SJSA1 (cell line): Measurements from ENCODE around the gene PECR. TPM values are rescaled to one million over a fixed set of nuclear protein-coding genes. Genes with fewer than 3 reads are reported as not detected.

Source experiments
- DNase-seq, 2 experiments: peaks; one replicate each; pipeline ENCODE4 v3.0.0-alpha.2; 2015 to 2020; ENCODE audit warnings: low spot score in 2 of 2, low read depth in 1 of 2
- H3K27ac ChIP-seq: fragments of 250-450 bp; sonication (Bioruptor Pico); 2 replicates; pipeline ENCODE4 v1.5.1; 2020; ENCODE audit warnings: mild to moderate bottlenecking, moderate library complexity
- H3K27me3 ChIP-seq: fragments of 250-450 bp; sonication (Bioruptor Pico); replicated peaks from 2 replicates; pipeline ENCODE4 v1.5.1; 2020; ENCODE audit warnings: mild to moderate bottlenecking, moderate library complexity
- H3K36me3 ChIP-seq: fragments of 250-450 bp; sonication (Bioruptor Pico); 2 replicates; pipeline ENCODE4 v1.5.1; 2020; ENCODE audit warnings: mild to moderate bottlenecking
- H3K4me1 ChIP-seq: fragments of 250-450 bp; sonication (Bioruptor Pico); replicated peaks from 2 replicates; pipeline ENCODE4 v1.6.1; 2021; ENCODE audit warnings: mild to moderate bottlenecking
- H3K4me3 ChIP-seq: fragments of 250-450 bp; sonication (Bioruptor Pico); 2 replicates; pipeline ENCODE4 v1.5.1; 2020; ENCODE audit warnings: mild to moderate bottlenecking
- H3K9me3 ChIP-seq: fragments of 250-450 bp; sonication (Bioruptor Pico); replicated peaks from 2 replicates; pipeline ENCODE4 v1.5.1; 2020; ENCODE audit warnings: mild to moderate bottlenecking
- total RNA-seq: library from RNA; depleted of rRNA; stranded (reverse); fragments of >200 nt; shearing (Covaris generic); gene quantifications from 2 replicates; pipeline ENCODE4 v1.2.3, GENCODE V29; 2014

Gene PECR
- total RNA-seq, 1 experiment from 2014 or later = 7.8 TPM

DNA sequence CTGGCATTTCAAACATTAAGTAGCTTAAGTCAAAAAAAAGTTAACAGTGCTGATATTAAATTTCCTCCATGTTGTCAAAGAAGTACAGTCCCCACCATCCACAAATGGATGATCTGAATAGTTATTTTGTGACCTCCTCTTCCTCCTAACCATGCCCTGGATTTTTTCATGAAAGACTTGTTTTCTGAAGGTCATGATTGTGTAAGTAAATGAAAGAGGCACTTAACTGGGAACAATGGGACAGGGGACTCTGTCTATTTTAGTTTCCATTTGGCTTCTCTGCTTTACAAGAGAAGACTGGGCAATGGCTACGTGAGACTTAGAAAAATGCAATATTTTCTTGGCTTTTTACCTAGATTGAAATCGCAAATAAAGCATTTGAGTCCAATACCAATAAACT lies 32.2 kb downstream of the PECR start:
- no peaks in the 10 kb centered on the region for H3K36me3 ChIP-seq
- H3K27ac ChIP-seq = no peak overlapping the region
- H3K27me3 ChIP-seq = no peaks in the 10 kb centered on the region
- no peak overlapping the region for H3K4me3 ChIP-seq
- no peaks in the 10 kb centered on the region for H3K9me3 ChIP-seq
- no peaks in the 10 kb centered on the region for H3K4me1 ChIP-seq
- no peak for DNase-seq

DNA sequence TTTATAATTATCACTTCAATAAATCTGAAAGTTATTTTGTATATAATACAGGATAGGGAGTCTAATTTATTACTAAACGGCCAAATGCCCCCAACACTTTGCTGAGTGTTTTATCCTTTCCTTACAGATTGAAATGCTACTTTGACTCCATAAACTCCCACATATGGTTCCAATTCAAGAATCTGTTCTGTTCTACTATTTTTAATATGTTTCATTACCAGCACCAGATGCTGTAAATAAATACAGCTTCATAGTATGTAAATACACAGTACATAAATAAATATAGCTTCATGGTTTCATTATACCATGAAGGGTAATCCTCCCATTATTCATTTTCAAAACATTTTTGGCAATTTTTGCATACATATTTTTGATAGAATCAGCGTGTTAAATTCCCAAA lies 34.2 kb downstream of the PECR start:
- no peak overlapping the region for H3K27ac ChIP-seq
- H3K36me3 ChIP-seq = no peaks in the 10 kb centered on the region
- no peak for DNase-seq
- H3K4me3 ChIP-seq = no peak overlapping the region
- no peaks in the 10 kb centered on the region for H3K9me3 ChIP-seq
- H3K27me3 ChIP-seq = no peaks in the 10 kb centered on the region
- no peaks in the 10 kb centered on the region for H3K4me1 ChIP-seq

DNA sequence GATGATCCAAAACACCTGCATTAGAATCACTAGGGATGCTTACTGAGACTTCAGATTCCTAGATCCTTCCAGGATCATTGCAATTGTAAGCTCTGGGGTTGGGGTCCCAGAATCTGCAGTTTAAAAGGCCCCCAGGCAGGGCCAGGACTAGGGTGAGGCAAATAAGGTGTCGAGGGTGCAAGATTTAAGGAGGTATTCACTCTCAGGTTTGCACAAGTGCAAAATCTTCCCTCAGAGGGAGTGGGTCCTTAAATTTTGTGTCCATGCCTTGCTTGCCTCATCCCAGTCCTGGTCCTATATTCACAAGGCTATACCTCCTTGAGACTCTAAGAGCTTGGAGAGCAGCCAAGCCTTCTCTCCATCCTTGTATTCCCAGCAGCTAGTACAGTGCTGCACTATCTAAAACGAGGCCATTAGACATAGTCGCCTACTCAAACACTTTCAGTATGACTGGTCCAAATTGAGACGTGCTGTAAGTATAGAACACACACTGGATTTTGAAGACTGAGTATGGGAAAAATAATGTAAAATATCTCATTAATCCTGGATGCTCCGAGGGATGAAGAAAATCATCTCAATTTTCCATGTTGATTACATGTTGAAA lies 36.6 kb downstream of the PECR start:
- H3K36me3 ChIP-seq = no peaks in the 10 kb centered on the region
- no peaks in the 10 kb centered on the region for H3K4me1 ChIP-seq
- no peaks in the 10 kb centered on the region for H3K9me3 ChIP-seq
- no peaks in the 10 kb centered on the region for H3K27me3 ChIP-seq
- no peak for DNase-seq
- no peak overlapping the region for H3K27ac ChIP-seq
- no peak overlapping the region for H3K4me3 ChIP-seq

DNA sequence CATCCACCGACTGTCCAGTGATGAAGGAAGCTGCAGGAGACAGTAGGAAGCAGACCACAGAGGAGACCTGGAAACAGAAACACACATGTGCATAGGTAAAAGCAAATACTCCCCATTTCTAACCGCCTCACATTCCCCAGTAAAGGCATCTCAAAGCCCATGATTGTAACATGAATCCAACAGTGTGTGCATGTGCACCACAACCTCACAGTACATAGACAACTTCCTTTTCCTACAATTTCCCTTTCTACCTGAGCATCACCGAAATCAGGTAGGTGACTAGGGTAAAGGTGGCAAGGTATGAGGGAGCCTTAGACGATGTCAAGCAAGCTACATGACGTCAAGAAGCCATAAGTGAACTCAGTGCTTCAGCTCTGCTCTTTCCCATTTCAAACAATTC lies 37.7 kb downstream of the PECR start:
- Histone ChIP-seq H3K9me3 (no peaks in the 10 kb centered on the region), H3K4me1 (no peaks in the 10 kb centered on the region), H3K27ac (no peak overlapping the region), H3K27me3 (no peaks in the 10 kb centered on the region), H3K4me3 (no peak overlapping the region), H3K36me3 (no peaks in the 10 kb centered on the region)
- no peak for DNase-seq

DNA sequence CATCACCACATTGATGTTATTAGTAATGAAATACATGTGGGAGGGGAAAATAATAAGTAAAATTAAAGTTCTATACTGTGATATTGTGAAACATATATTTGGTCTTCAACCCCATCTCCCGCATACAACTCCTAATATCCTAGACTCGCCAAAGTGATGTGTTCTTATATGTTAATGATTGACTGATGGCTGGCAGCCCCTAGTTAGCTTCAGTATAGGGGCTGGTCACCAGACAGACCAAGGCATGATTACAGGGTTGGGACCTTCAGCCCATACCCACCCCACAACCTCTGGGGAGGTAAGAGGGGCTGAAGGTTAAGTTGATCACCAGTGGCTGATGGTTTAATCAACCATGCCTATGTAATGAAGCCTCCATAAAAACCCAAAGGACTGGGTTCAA lies 40.2 kb downstream of the PECR start:
- Histone ChIP-seq H3K9me3 (no peaks in the 10 kb centered on the region), H3K4me1 (no peaks in the 10 kb centered on the region)

DNA sequence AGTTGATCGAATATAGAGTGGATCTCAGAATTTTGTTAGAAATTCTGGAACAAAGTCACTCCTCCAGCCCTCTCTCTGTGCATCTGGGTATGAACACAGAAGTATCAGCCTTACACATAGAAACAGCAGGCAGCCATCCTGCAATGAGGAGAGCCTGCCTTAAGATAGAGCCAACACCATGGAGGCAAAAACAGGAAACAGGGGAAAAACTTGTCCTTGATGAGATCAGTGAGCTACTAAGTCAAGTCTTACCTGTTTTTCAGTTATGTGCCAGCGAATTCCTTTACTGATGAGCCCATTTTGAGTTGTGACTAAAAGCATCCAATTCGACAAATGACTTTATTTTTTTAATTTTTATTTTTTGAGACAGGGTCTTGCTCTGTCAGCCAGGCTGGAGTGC lies 41.7 kb downstream of the PECR start:
- Histone ChIP-seq H3K36me3 (no peaks in the 10 kb centered on the region), H3K4me3 (no peak overlapping the region), H3K9me3 (no peaks in the 10 kb centered on the region), H3K27ac (no peak overlapping the region), H3K4me1 (no peaks in the 10 kb centered on the region), H3K27me3 (no peaks in the 10 kb centered on the region)
- no peak for DNase-seq

More for the DNA sequence above, 40.2 kb downstream of the PECR start:
- no peak for DNase-seq
- no peak overlapping the region for H3K4me3 ChIP-seq
- H3K27ac ChIP-seq = no peak overlapping the region
- H3K27me3 ChIP-seq = no peaks in the 10 kb centered on the region
- H3K36me3 ChIP-seq = no peaks in the 10 kb centered on the region

DNA sequence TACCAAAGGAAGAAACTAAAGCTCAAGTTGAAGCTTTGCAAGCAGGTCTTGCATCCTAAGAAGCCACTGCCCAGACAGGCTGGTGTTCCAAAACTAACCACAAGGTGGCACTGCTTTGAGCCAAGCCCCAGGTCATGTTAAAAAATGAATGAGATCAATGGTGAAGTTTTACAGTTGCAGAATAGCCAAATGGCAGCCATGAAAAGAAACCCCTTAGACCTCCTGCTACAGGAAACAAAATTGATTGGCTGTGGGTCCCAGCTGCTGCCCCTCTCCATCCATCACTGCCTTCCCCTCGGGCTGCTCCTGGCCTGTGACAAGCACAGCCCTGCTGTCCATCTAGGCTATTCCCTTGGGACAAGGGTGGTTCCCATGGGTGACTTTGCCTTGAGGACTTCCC lies 47.5 kb downstream of the PECR start:
- no peaks in the 10 kb centered on the region for H3K27me3 ChIP-seq
- no peaks in the 10 kb centered on the region for H3K9me3 ChIP-seq
- no peak overlapping the region for H3K4me3 ChIP-seq
- H3K4me1 ChIP-seq = peaks cover 11% of the 10 kb centered on the region
- peak; percentile 37 to 59 for DNase-seq
- no peaks in the 10 kb centered on the region for H3K36me3 ChIP-seq
- H3K27ac ChIP-seq = no peak overlapping the region

DNA sequence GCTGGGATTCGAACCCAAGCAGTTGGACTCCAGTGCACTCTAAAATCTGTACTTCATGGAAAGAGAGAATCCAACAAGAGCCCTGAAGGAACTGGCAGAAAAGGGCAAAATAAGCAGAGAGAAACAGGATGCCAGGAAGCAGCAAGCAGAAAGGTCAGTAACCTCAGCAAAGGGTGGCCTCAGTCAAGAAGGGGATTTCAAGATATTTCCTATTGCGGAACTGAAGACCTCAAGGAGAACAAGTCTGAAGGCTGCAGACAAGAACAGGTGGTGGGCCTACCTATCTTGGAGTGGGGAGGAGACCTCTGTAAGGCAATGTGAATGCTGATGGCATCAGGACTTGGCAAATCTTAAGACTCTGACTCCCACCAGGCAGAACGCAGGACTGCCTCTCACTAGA lies 48.2 kb downstream of the PECR start:
- Histone ChIP-seq H3K4me1 (peaks cover 11% of the 10 kb centered on the region), H3K4me3 (no peak overlapping the region), H3K27me3 (no peaks in the 10 kb centered on the region), H3K9me3 (no peaks in the 10 kb centered on the region), H3K27ac (no peak overlapping the region), H3K36me3 (no peaks in the 10 kb centered on the region)
- no peak for DNase-seq

DNA sequence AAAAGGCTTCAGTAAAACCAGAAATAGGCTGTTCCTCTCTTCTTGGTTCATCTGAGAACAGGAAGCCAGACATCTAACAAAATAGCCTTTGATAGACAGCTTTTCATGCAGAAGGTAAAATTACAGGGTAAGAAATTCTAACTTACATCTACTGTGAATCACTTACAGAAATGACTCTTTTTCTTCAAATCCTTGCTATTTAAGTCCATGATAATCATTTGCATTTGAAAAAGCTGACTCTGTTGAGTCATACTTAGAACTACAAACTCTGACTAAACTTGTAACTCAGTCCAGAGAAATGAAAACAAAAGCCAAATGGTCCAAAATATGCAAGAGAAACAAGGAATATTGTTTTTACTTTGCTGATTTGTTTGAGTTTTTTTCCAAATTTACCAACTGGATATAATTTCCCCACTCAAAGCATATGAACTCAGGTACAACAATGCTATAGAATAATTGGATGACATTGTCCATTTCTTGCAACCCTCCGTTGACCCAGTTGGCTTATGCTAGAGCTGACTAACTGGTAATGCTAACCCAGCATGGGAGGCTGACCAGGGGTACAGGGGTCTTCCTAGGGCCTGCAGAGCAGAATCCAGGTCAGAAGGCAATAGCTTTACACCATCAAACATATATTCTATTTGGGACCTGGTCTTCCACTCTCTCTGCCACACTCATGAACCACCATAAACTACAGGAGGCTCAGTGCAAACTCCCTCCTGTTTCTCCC lies 49.5 kb downstream of the PECR start:
- no peaks in the 10 kb centered on the region for H3K27me3 ChIP-seq
- peak overlapping the region; percentile 9; the same call in 1 of the 2 replicates for H3K27ac ChIP-seq
- DNase-seq = peak in 1 of 2 experiments; percentile 40
- peaks cover 11% of the 10 kb centered on the region for H3K4me1 ChIP-seq
- no peaks in the 10 kb centered on the region for H3K36me3 ChIP-seq
- no peak overlapping the region for H3K4me3 ChIP-seq
- no peaks in the 10 kb centered on the region for H3K9me3 ChIP-seq

DNA sequence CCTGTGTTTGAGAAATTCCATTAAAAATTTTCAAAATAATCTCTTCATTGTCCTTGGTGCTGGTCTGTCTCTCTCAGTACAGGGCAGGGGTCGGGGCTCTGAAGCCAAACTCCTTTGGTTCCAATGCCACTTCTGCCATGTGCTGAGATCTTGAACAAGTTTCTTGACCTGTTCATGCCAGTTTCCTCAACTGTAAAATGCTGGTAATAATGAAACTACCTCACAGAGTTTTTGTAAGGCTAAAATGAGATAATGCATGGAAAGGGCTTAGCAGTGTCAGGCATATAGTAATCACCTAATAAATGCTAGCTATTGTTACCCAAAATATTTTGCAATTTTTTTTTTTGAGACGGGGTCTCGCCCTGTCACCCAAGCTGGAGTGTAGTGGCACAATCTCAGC lies 51.4 kb downstream of the PECR start:
- Histone ChIP-seq H3K9me3 (no peaks in the 10 kb centered on the region), H3K27me3 (no peaks in the 10 kb centered on the region)
- no peak for DNase-seq

DNA sequence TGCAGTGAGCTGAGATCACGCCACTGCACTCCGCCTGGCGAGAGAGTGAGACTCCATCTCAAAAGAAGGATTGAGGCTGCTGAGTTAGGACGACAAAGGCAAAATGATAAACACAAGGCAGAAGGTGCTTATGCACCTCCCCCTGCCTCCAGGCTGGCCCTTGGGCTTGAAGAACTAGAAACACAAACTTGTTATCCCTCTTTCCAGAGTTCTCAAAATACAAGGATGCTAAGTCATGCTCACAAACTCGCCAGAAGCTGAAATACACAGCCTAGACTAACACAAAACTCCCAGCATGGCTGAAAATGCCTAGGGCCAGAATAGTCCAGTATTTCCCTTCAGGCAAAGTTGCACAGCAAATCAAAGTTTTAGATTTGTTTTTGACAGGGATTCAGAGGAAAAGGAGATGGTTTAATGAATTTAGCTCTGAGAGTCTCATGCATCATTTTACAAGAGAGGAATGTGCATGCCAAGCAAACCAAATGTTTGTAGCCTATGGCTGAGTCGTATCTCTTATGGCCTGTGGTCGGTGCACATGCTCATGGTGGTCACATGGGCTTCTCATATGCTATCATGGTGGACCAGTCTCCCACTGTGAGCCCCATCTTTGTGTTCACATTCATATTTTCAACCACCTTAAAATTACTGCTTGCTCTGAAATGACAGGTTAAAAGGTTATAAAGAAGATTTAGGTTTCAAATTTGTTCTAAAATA lies 52.0 kb downstream of the PECR start:
- no peak overlapping the region for H3K27ac ChIP-seq
- no peak for DNase-seq
- H3K4me3 ChIP-seq = no peak overlapping the region
- peaks cover 11% of the 10 kb centered on the region for H3K4me1 ChIP-seq
- no peaks in the 10 kb centered on the region for H3K9me3 ChIP-seq
- H3K36me3 ChIP-seq = no peaks in the 10 kb centered on the region
- H3K27me3 ChIP-seq = no peaks in the 10 kb centered on the region

More for the DNA sequence above, 51.4 kb downstream of the PECR start:
- Histone ChIP-seq H3K27ac (no peak overlapping the region), H3K4me1 (peaks cover 11% of the 10 kb centered on the region), H3K36me3 (no peaks in the 10 kb centered on the region), H3K4me3 (no peak overlapping the region)

DNA sequence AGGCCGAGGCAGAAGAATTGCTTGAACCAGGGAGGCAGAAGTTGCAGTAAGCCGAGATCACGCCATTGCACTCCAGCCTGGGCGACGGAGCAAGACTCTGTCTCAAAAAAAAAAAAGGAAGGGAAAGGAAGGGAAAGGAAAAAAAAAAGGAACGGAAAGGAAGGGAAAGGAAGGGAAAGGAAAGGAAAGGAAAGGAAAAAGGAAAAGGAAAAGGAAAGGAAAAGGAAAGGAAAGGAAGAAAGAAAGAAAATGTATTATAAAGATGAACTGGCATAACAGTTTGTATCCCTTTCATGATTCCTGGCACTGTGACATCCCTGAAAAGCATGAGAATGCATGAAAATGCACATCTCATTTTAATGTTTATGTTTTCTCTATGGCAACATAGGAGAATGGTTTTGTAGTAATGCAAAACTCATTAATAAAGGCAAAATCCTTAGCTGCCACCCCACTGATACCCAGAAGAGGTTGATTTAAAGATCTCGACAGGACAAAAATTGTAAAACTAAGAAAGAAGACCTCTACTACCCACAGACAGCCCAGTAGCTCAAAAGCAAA lies 56.8 kb downstream of the PECR start:
- H3K9me3 ChIP-seq = no peaks in the 10 kb centered on the region
- no peak overlapping the region for H3K4me3 ChIP-seq
- no peak for DNase-seq
- no peaks in the 10 kb centered on the region for H3K4me1 ChIP-seq
- H3K27ac ChIP-seq = no peak overlapping the region
- H3K36me3 ChIP-seq = no peaks in the 10 kb centered on the region
- H3K27me3 ChIP-seq = no peaks in the 10 kb centered on the region

DNA sequence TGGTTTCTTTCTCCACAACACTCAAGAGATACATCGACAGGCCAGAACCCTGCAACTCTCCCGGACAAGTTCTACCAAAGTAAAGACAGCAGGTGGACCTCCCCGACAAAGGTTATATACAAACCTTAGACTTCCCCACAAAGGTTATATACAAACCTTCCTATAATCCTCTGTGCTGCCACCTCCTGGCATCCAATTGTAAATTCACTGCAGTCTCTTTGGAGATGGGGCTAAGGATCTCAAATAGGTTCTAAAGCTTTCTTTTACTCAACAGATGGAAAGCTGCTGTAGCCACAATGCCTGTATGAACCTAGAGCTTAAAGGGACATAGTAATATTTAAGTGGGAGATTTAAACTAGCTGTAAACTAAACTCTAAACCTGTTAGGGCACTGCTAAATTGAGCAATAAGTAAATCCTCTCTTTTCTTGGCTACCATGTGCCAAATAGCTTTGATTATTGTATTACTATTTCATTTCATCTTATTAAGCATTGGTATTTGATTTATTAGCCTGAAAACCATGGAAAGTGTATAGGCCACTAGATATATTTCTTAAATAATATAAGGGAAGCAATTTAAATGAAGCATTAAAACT lies 58.5 kb downstream of the PECR start:
- H3K4me1 ChIP-seq = no peaks in the 10 kb centered on the region
- no peaks in the 10 kb centered on the region for H3K9me3 ChIP-seq
- no peaks in the 10 kb centered on the region for H3K36me3 ChIP-seq
- H3K27me3 ChIP-seq = no peaks in the 10 kb centered on the region
- peak in 1 of 2 experiments; percentile 21 for DNase-seq
- H3K4me3 ChIP-seq = no peak overlapping the region
- no peak overlapping the region for H3K27ac ChIP-seq
